Activated CD4-positive, alpha-beta T cell treated with anti-CD3 and anti-CD28 coated beads, Interleukin-2, amount 10 ng/mL, durations not matched to agents 7 days and 5 days (primary cell): ENCODE measurements around the gene IFT57. TPM values are rescaled to one million over a fixed set of nuclear protein-coding genes. Genes with fewer than 3 reads are reported as not detected.

ENCODE experiments used
- CTCF ChIA-PET: fragments of 350-600 bp; sonication (Branson Sonifier 250); formaldehyde crosslinking; loops from one replicate; lab custom pipeline; 2021; ENCODE audit warnings: antibody characterized with exemption; lab: Charles Lee
- POLR2A ChIA-PET: fragments of 350-600 bp; sonication (Branson Sonifier 250); formaldehyde crosslinking; loops from one replicate; lab custom pipeline; 2021; ENCODE audit warnings: antibody characterized with exemption; lab: Charles Lee
- DNase-seq: peaks from one replicate; pipeline ENCODE4 v3.0.0-alpha.2; 2020
- H3K27ac Mint-ChIP-seq: one replicate; pipeline ENCODE4 v1.8.0; 2021; ENCODE audit warnings: mild to moderate bottlenecking, moderate library complexity, mixed read lengths
- H3K27me3 Mint-ChIP-seq: one replicate; pipeline ENCODE4 v1.8.0; 2021; ENCODE audit warnings: mixed read lengths
- H3K36me3 Mint-ChIP-seq: one replicate; pipeline ENCODE4 v1.8.0; 2021; ENCODE audit warnings: low read depth, mixed read lengths
- H3K4me1 Mint-ChIP-seq: one replicate; pipeline ENCODE4 v1.8.0; 2021; ENCODE audit warnings: mixed read lengths
- H3K4me3 Mint-ChIP-seq: one replicate; pipeline ENCODE4 v1.8.0; 2021; ENCODE audit warnings: mild to moderate bottlenecking, moderate library complexity, mixed read lengths
- H3K9me3 Mint-ChIP-seq: one replicate; pipeline ENCODE4 v1.8.0; 2021; ENCODE audit warnings: mixed read lengths
- total RNA-seq, 2 experiments: library from RNA; stranded (reverse); gene quantifications; one replicate each; pipeline ENCODE4 v1.2.3, GENCODE V29; 2021

Gene IFT57
- total RNA-seq, 2 experiments from 2014 or later: 23.8 to 25.7 TPM

DNA sequence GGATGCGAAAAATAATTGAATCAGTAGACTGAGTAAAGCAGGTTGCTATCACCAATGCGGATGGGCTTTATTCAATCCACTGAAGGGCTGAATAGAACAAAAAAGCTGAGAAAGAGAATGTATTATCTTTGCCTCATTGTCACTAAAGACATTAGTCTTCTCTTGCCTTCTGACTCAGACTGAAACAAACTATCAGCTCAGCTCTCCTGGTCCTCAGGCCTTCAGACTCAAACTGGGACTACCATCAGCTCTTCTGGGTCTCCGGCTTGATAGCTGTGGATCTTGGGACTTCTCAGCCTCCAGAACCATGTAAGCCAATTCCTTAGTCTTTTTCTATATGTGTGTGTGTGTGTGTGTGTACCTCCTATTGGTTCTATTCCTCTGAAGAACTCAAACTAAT, 12.6 kb downstream of the IFT57 start:
- ChIA-PET POLR2A (no interaction called here), CTCF (no interaction called here)
- no peak overlapping the region for H3K4me3 Mint-ChIP-seq
- no peak overlapping the region for H3K27ac Mint-ChIP-seq
- H3K9me3 Mint-ChIP-seq: peaks cover 5% of the 10 kb centered on the region
- peaks cover 12% of the 10 kb centered on the region for H3K4me1 Mint-ChIP-seq
- H3K36me3 Mint-ChIP-seq: peaks cover 34% of the 10 kb centered on the region
- no peaks in the 10 kb centered on the region for H3K27me3 Mint-ChIP-seq
- DNase-seq: no peak

- no peak for DNase-seq
- Mint-ChIP-seq H3K4me1 (peaks cover 12% of the 10 kb centered on the region), H3K4me3 (no peak overlapping the region), H3K27ac (no peak overlapping the region), H3K27me3 (no peaks in the 10 kb centered on the region), H3K9me3 (peaks cover 5% of the 10 kb centered on the region), H3K36me3 (peaks cover 34% of the 10 kb centered on the region)
- CTCF ChIA-PET: no interaction called here
- POLR2A ChIA-PET: no interaction called here
Measured at GRCh38 chr3:108208831-108209230, 13.4 kb downstream of the IFT57 start.

GRCh38 chr3:108202834-108203233, 19.4 kb downstream of the IFT57 start:
- POLR2A ChIA-PET: no interaction called here

GRCh38 chr3:108202080-108202479, 20.1 kb downstream of the IFT57 start:
- no peaks in the 10 kb centered on the region for H3K27me3 Mint-ChIP-seq
- H3K4me3 Mint-ChIP-seq: no peak overlapping the region
- H3K27ac Mint-ChIP-seq: no peak overlapping the region
- H3K36me3 Mint-ChIP-seq: peaks cover 16% of the 10 kb centered on the region
- ChIA-PET POLR2A (no interaction called here), CTCF (no interaction called here)
- no peak for DNase-seq
- H3K4me1 Mint-ChIP-seq: peaks cover 2% of the 10 kb centered on the region
- H3K9me3 Mint-ChIP-seq: peaks cover 3% of the 10 kb centered on the region

More at GRCh38 chr3:108202834-108203233, 19.4 kb downstream of the IFT57 start:
- Mint-ChIP-seq H3K9me3 (peaks cover 3% of the 10 kb centered on the region), H3K4me3 (no peak overlapping the region), H3K4me1 (peaks cover 2% of the 10 kb centered on the region), H3K36me3 (peaks cover 17% of the 10 kb centered on the region), H3K27ac (no peak overlapping the region), H3K27me3 (no peaks in the 10 kb centered on the region)
- CTCF ChIA-PET: no interaction called here
- DNase-seq: no peak

DNA sequence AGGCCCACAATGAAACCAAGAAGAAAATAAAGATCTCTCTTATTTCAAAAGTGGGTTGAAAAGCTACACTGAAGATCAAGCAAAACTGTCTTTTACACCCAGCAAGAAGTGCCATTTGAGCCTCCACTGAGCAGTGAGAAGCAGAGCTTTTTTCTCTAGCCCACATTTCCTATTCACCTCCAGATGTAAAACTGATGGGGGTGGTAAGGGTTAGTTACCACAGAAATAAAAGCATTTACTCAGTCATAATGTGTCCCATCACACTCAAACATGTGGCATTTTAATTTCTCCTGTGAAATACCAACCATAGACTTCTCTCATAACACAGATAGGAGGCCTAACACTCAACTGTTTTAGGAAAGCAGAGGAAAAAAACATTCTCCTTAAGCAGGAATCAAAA, 21.0 kb downstream of the IFT57 start:
- Mint-ChIP-seq H3K4me1 (peaks cover 2% of the 10 kb centered on the region), H3K36me3 (peaks cover 16% of the 10 kb centered on the region), H3K4me3 (no peak overlapping the region), H3K27ac (no peak overlapping the region), H3K27me3 (no peaks in the 10 kb centered on the region), H3K9me3 (peaks cover 3% of the 10 kb centered on the region)
- ChIA-PET POLR2A (no interaction called here), CTCF (interaction anchor here (1.1 kb wide), 1 partner anchor 10 kb away, joined by 3 read pairs; no protein-coding TSS in a partner anchor)
- no peak for DNase-seq

- H3K4me1 Mint-ChIP-seq: peaks cover 2% of the 10 kb centered on the region
- POLR2A ChIA-PET: no interaction called here
- no peak for DNase-seq
- no peak overlapping the region for H3K27ac Mint-ChIP-seq
- no peaks in the 10 kb centered on the region for H3K27me3 Mint-ChIP-seq
- peaks cover 3% of the 10 kb centered on the region for H3K9me3 Mint-ChIP-seq
- no peak overlapping the region for H3K4me3 Mint-ChIP-seq
- CTCF ChIA-PET: interaction anchor here (1.1 kb wide), 1 partner anchor 9 kb away, joined by 3 read pairs; no protein-coding TSS in a partner anchor
- peaks cover 19% of the 10 kb centered on the region for H3K36me3 Mint-ChIP-seq
Measured at GRCh38 chr3:108200578-108200977, 21.6 kb downstream of the IFT57 start.

DNA sequence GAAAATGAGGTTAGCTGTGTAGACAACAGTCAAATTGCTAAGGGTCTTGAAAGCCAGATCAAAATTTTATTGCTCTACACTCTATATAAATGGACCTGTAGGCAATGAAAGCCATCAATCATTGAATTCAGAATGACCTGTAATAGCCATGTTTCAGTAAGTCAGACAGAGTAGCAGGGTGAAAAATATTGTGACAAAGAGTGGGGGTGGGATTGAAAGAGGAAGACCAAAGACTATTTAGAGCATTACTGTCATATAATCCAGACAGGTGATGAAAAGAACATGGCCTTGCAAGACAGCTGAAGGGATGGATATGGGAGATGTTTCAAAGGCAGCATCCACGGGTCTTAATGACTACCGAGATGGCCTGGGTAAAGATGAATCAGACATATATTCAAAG, 22.2 kb downstream of the IFT57 start:
- H3K4me1 Mint-ChIP-seq: peaks cover 2% of the 10 kb centered on the region
- ChIA-PET CTCF (interaction anchor here (1.1 kb wide), 1 partner anchor 9 kb away, joined by 3 read pairs; no protein-coding TSS in a partner anchor), POLR2A (no interaction called here)
- H3K9me3 Mint-ChIP-seq: peaks cover 3% of the 10 kb centered on the region
- no peak overlapping the region for H3K27ac Mint-ChIP-seq
- H3K4me3 Mint-ChIP-seq: no peak overlapping the region
- peaks cover 16% of the 10 kb centered on the region for H3K36me3 Mint-ChIP-seq
- DNase-seq: no peak
- H3K27me3 Mint-ChIP-seq: no peaks in the 10 kb centered on the region

GRCh38 chr3:108191394-108191793, 30.8 kb downstream of the IFT57 start:
- Mint-ChIP-seq H3K9me3 (peaks cover 12% of the 10 kb centered on the region), H3K27ac (no peak overlapping the region), H3K36me3 (peaks cover 19% of the 10 kb centered on the region), H3K4me1 (no peaks in the 10 kb centered on the region), H3K4me3 (no peak overlapping the region), H3K27me3 (no peaks in the 10 kb centered on the region)
- DNase-seq: no peak
- ChIA-PET CTCF (interaction anchor here (1.1 kb wide), 1 partner anchor 9 kb away, joined by 3 read pairs; no protein-coding TSS in a partner anchor), POLR2A (no interaction called here)

DNA sequence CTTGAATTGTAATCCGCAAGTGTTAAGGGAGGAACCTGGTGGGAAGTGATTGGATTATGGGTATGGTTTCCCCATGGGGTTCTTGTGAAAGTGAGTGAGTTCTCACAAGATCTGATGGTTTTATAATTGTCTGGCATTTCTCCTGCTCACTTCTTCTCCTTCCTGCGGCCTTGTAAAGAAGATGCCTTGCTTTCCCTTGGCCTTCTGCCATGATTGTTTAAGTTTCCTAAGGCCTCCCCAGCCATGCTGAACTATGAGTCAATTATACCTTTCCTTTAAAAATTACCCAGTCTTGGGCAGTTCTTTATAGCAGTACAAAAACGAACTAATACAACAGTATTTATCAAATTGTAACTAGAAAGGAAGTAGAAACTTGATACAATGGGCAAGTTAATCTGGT, 31.9 kb downstream of the IFT57 start:
- no peak overlapping the region for H3K27ac Mint-ChIP-seq
- H3K4me1 Mint-ChIP-seq: no peaks in the 10 kb centered on the region
- H3K9me3 Mint-ChIP-seq: peaks cover 16% of the 10 kb centered on the region
- no peaks in the 10 kb centered on the region for H3K27me3 Mint-ChIP-seq
- CTCF ChIA-PET: no interaction called here
- H3K4me3 Mint-ChIP-seq: no peak overlapping the region
- POLR2A ChIA-PET: no interaction called here
- no peak for DNase-seq
- peaks cover 21% of the 10 kb centered on the region for H3K36me3 Mint-ChIP-seq

- Mint-ChIP-seq H3K4me3 (no peak overlapping the region), H3K4me1 (no peaks in the 10 kb centered on the region), H3K36me3 (peaks cover 25% of the 10 kb centered on the region), H3K9me3 (peaks cover 11% of the 10 kb centered on the region), H3K27ac (no peak overlapping the region), H3K27me3 (no peaks in the 10 kb centered on the region)
- CTCF ChIA-PET: interaction anchor here (1.4 kb wide), 1 partner anchor 27 kb away, joined by 3 read pairs; no protein-coding TSS in a partner anchor
- POLR2A ChIA-PET: no interaction called here
- DNase-seq: no peak
Measured at GRCh38 chr3:108189440-108189839, 32.8 kb downstream of the IFT57 start.

GRCh38 chr3:108185536-108185935, 36.7 kb downstream of the IFT57 start:
- ChIA-PET POLR2A (no interaction called here), CTCF (interaction anchor here (1.3 kb wide), 1 partner anchor 95 kb away, joined by 3 read pairs; no protein-coding TSS in a partner anchor)
- peaks cover 11% of the 10 kb centered on the region for H3K9me3 Mint-ChIP-seq
- no peak overlapping the region for H3K4me3 Mint-ChIP-seq
- no peak overlapping the region for H3K27ac Mint-ChIP-seq
- no peak for DNase-seq
- no peaks in the 10 kb centered on the region for H3K27me3 Mint-ChIP-seq
- H3K36me3 Mint-ChIP-seq: peaks cover 20% of the 10 kb centered on the region
- H3K4me1 Mint-ChIP-seq: no peaks in the 10 kb centered on the region

- POLR2A ChIA-PET: no interaction called here
- CTCF ChIA-PET: interaction anchor here (1.3 kb wide), 1 partner anchor 96 kb away, joined by 3 read pairs; no protein-coding TSS in a partner anchor
- H3K27me3 Mint-ChIP-seq: no peaks in the 10 kb centered on the region
- no peak overlapping the region for H3K27ac Mint-ChIP-seq
- H3K9me3 Mint-ChIP-seq: peaks cover 5% of the 10 kb centered on the region
- peaks cover 12% of the 10 kb centered on the region for H3K36me3 Mint-ChIP-seq
- DNase-seq: no peak
- no peaks in the 10 kb centered on the region for H3K4me1 Mint-ChIP-seq
- no peak overlapping the region for H3K4me3 Mint-ChIP-seq
Measured at GRCh38 chr3:108184824-108185223, 37.4 kb downstream of the IFT57 start.

GRCh38 chr3:108183971-108184370, 38.3 kb downstream of the IFT57 start:
- Mint-ChIP-seq H3K4me3 (no peak overlapping the region), H3K9me3 (peaks cover 4% of the 10 kb centered on the region), H3K27me3 (no peaks in the 10 kb centered on the region), H3K36me3 (peaks cover 9% of the 10 kb centered on the region), H3K4me1 (no peaks in the 10 kb centered on the region), H3K27ac (no peak overlapping the region)
- CTCF ChIA-PET: no interaction called here
- no peak for DNase-seq
- POLR2A ChIA-PET: no interaction called here

- DNase-seq: no peak
- ChIA-PET CTCF (no interaction called here), POLR2A (no interaction called here)
- no peaks in the 10 kb centered on the region for H3K4me1 Mint-ChIP-seq
- no peak overlapping the region for H3K4me3 Mint-ChIP-seq
- H3K9me3 Mint-ChIP-seq: peaks cover 4% of the 10 kb centered on the region
- H3K27me3 Mint-ChIP-seq: no peaks in the 10 kb centered on the region
- H3K36me3 Mint-ChIP-seq: peaks cover 12% of the 10 kb centered on the region
- no peak overlapping the region for H3K27ac Mint-ChIP-seq
Measured at GRCh38 chr3:108183181-108183580, 39.0 kb downstream of the IFT57 start.
